H9 (cell line): Measurements from ENCODE around the gene MYMX. TPM values are rescaled to one million over a fixed set of nuclear protein-coding genes. Genes with fewer than 3 reads are reported as not detected.

Experiments used
- DNase-seq: peaks from one replicate; pipeline ENCODE4 v3.0.0-alpha.2; 2017
- H2AFZ ChIP-seq: one replicate; pipeline ENCODE4 v1.6.1; 2013; ENCODE audit warnings: mild to moderate bottlenecking, low read length, control low read depth, moderate library complexity
- H2AK5ac ChIP-seq: 2 replicates; pipeline ENCODE4 v1.6.1; 2013; ENCODE audit warnings: low read length, control low read depth, mixed read lengths; ENCODE audit not compliant: insufficient read length
- H2BK120ac ChIP-seq: one replicate; pipeline ENCODE4 v1.6.1; 2013; ENCODE audit warnings: low read depth, mild to moderate bottlenecking, low read length, control low read depth, inconsistent platforms; ENCODE audit not compliant: poor library complexity, severe bottlenecking
- H2BK12ac ChIP-seq: 2 replicates; pipeline ENCODE4 v1.6.1; 2013; ENCODE audit warnings: low read length, control low read depth, mixed read lengths, low read depth; ENCODE audit not compliant: insufficient read length
- H2BK15ac ChIP-seq: 2 replicates; pipeline ENCODE4 v1.6.1; 2013; ENCODE audit warnings: low read depth, low read length, control low read depth
- H2BK20ac ChIP-seq: one replicate; pipeline ENCODE4 v1.6.1; 2013; ENCODE audit warnings: low read depth, mild to moderate bottlenecking, low read length, control low read depth, inconsistent platforms; ENCODE audit not compliant: poor library complexity, severe bottlenecking
- H2BK5ac ChIP-seq: 2 replicates; pipeline ENCODE4 v1.6.1; 2013; ENCODE audit warnings: low read length, control low read depth, mixed read lengths; ENCODE audit not compliant: insufficient read length
- H3K14ac ChIP-seq: 2 replicates; pipeline ENCODE4 v1.6.1; 2013; ENCODE audit warnings: low read length, control low read depth; ENCODE audit not compliant: insufficient read depth
- H3K18ac ChIP-seq: 2 replicates; pipeline ENCODE4 v1.6.1; 2013; ENCODE audit warnings: low read depth, mild to moderate bottlenecking, mixed read lengths, low read length, control low read depth; ENCODE audit not compliant: insufficient read length
- H3K23ac ChIP-seq: 2 replicates; pipeline ENCODE4 v1.6.1; 2013; ENCODE audit warnings: low read length, control low read depth, mixed read lengths, low read depth; ENCODE audit not compliant: insufficient read length
- H3K23me2 ChIP-seq: 2 replicates; pipeline ENCODE4 v1.6.1; 2013; ENCODE audit warnings: low read depth, mild to moderate bottlenecking, mixed read lengths, low read length, control low read depth; ENCODE audit not compliant: insufficient read length, poor library complexity, severe bottlenecking
- H3K27ac ChIP-seq: 2 replicates; pipeline ENCODE4 v1.5.1; 2013; ENCODE audit warnings: low read length, control low read depth, mixed read lengths, low read depth; ENCODE audit not compliant: insufficient read length
- H3K27me3 ChIP-seq: 2 replicates; pipeline ENCODE4 v1.6.1; 2013; ENCODE audit warnings: low read length, control low read depth, inconsistent platforms; ENCODE audit not compliant: insufficient read depth
- H3K4ac ChIP-seq: 2 replicates; pipeline ENCODE4 v1.6.1; 2013; ENCODE audit warnings: low read depth, mild to moderate bottlenecking, control low read depth, inconsistent platforms, low read length, moderate library complexity
- H3K4me1 ChIP-seq: 2 replicates; pipeline ENCODE4 v1.6.1; 2013; ENCODE audit warnings: low read length, control low read depth, inconsistent platforms; ENCODE audit not compliant: insufficient read depth
- H3K4me2 ChIP-seq: 2 replicates; pipeline ENCODE4 v1.6.1; 2013; ENCODE audit warnings: low read length, control low read depth, mixed read lengths; ENCODE audit not compliant: insufficient read length, insufficient read depth
- H3K56ac ChIP-seq: 2 replicates; pipeline ENCODE4 v1.6.1; 2013; ENCODE audit warnings: low read depth, mild to moderate bottlenecking, mixed read lengths, low read length, control low read depth; ENCODE audit not compliant: insufficient read length
- H3K79me1 ChIP-seq: 2 replicates; pipeline ENCODE4 v1.6.1; 2013; ENCODE audit warnings: low read depth, mild to moderate bottlenecking, moderate library complexity, low read length, control low read depth, inconsistent platforms; ENCODE audit not compliant: insufficient read depth, poor library complexity, severe bottlenecking
- H3K79me2 ChIP-seq: 2 replicates; pipeline ENCODE4 v1.6.1; 2013; ENCODE audit warnings: low read length, control low read depth, inconsistent platforms; ENCODE audit not compliant: insufficient read depth
- H3K9ac ChIP-seq: 2 replicates; pipeline ENCODE4 v1.6.1; 2013; ENCODE audit warnings: low read length, control low read depth, mixed read lengths; ENCODE audit not compliant: insufficient read length; ENCODE audit errors: extremely low read depth
- H3K9me3 ChIP-seq: one replicate; pipeline ENCODE4 v1.6.1; 2013; ENCODE audit warnings: low read depth, low read length, inconsistent platforms; ENCODE audit not compliant: control insufficient read depth
- H3T11ph ChIP-seq: one replicate; pipeline ENCODE4 v1.6.1; 2013; ENCODE audit warnings: mild to moderate bottlenecking, low read length, control low read depth, inconsistent platforms
- H4K20me1 ChIP-seq: one replicate; pipeline ENCODE4 v1.6.1; 2013; ENCODE audit not compliant: control insufficient read depth, insufficient read length, insufficient read depth
- H4K5ac ChIP-seq: 2 replicates; pipeline ENCODE4 v1.6.1; 2013; ENCODE audit warnings: low read depth, mild to moderate bottlenecking, mixed read lengths, low read length, control low read depth; ENCODE audit not compliant: insufficient read length
- H4K8ac ChIP-seq: replicated peaks from 2 replicates; pipeline ENCODE4 v1.6.1; 2013; ENCODE audit warnings: low read length, control low read depth, mixed read lengths, low read depth; ENCODE audit not compliant: insufficient read length
- H4K91ac ChIP-seq: 2 replicates; pipeline ENCODE4 v1.6.1; 2013; ENCODE audit warnings: low read depth, mild to moderate bottlenecking, moderate library complexity, mixed read lengths, low read length, control low read depth; ENCODE audit not compliant: insufficient read length
- H3K27ac Mint-ChIP-seq, 3 experiments: 2 replicates in 2 of 3; 3 replicates in 1 of 3; pipeline ENCODE4 v1.8.0; 2020 to 2021; ENCODE audit warnings: mixed read lengths in 3 of 3, mild to moderate bottlenecking in 1 of 3, moderate library complexity in 1 of 3
- H3K27me3 Mint-ChIP-seq: 2 replicates; pipeline ENCODE4 v1.8.0; 2021; ENCODE audit warnings: low read depth, mild to moderate bottlenecking, moderate library complexity, mixed read lengths
- H3K36me3 Mint-ChIP-seq, 3 experiments: 2 replicates in 2 of 3; 3 replicates in 1 of 3; pipeline ENCODE4 v1.8.0; 2020 to 2021; ENCODE audit warnings: low read depth in 3 of 3, mixed read lengths in 3 of 3; ENCODE audit not compliant: insufficient read depth in 1 of 3
- H3K4me1 Mint-ChIP-seq, 2 experiments: 2 replicates each; pipeline ENCODE4 v1.8.0; 2020; ENCODE audit warnings: mixed read lengths in 2 of 2
- H3K4me3 Mint-ChIP-seq, 2 experiments: 2 replicates in 1 of 2; 3 replicates in 1 of 2; pipeline ENCODE4 v1.8.0; 2020 to 2021; ENCODE audit warnings: mild to moderate bottlenecking in 2 of 2, mixed read lengths in 2 of 2, moderate library complexity in 1 of 2
- H3K9me3 Mint-ChIP-seq, 2 experiments: 2 replicates in 1 of 2; 3 replicates in 1 of 2; pipeline ENCODE4 v1.8.0; 2020; ENCODE audit warnings: mild to moderate bottlenecking in 2 of 2, mixed read lengths in 2 of 2, moderate library complexity in 1 of 2
- WGBS: extraction: QIAGEN DNeasy Blood & Tissue Kit; methylation state at CpG from one replicate; pipeline ENCODE4 v1.1.7; 2013; ENCODE audit warnings: missing lambda C conversion rate, low lambda C conversion rate, mixed read lengths; ENCODE audit not compliant: insufficient read length; ENCODE audit errors: extremely low coverage; 5-methylcytosine and 5-hydroxymethylcytosine counted together
- long read RNA-seq: library from polyadenylated mRNA; unstranded; transcript quantifications from one replicate; pipeline ENCODE4 v2.0.0, GENCODE V29; 2020
- total RNA-seq: library from RNA; stranded (reverse); gene quantifications from 2 replicates; pipeline ENCODE4 v1.2.1, GENCODE V29; 2021
- TF ChIP-seq, protein P1 (sequence below): fragments of 200-600 bp; sonication (generic); conservative IDR thresholded peaks from 3 replicates; pipeline ENCODE4 v1.8.0; 2021; ENCODE audit warnings: antibody characterized with exemption, mild to moderate bottlenecking

Gene MYMX
- total RNA-seq, result 1.1 and 1.8 TPM in 2 replicates
- long read RNA-seq, partial matches to known transcripts, result 0 of 1 reads
- long read RNA-seq, other reads (novel, unspliced or antisense), result 1 of 1 reads

DNA sequence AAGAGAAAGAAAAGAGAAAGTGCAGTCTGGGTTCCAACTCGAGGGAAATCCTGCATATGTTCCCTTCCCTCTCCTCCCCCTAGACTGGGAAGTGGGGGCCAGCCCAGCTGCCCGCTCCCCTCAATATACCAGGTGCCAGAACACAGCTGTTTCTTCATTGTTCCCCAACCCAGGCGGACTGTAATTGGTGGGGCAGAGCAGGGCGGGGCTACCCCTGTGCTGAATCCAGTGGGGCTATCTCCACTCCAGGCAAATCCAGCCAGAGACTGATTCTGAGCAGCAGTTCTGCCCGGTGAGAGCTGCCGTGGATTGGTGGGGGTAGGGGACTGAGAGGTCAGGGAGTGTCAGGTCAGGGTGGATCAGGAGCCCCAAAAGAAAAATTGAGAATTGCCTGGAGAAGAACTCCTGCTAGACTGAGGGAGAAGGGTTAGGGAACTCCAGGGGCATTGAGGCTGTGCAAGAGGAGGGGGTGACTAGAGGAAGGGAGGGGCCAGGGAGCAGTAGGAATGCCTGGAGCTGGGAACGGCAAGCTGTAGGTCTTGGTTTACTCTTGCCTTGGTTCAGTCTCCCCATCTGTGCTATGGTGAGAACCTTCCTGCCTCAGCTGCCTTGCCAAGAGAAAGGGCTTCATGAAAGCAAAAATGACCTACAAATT lies at the start of gene MYMX:
Gene MYMX, plus strand, starts transcription at position 250 of the 655 bp plus-strand sequence. CDS start 546 bp downstream, outside the sequence.
- no peaks in the 10 kb centered on the region for H3K27me3 ChIP-seq
- H3K27ac ChIP-seq, result no peak within 1 kb of the TSS
- Mint-ChIP-seq H3K9me3 (no peaks in the 10 kb centered on the region), H3K4me1 (peaks cover 38 to 39% of the 10 kb centered on the region in 2 experiments), H3K4me3 (peak within 1 kb of the TSS; percentile 33 to 70), H3K36me3 (peaks cover 0 to 3% (median 0%) of the 10 kb centered on the region in 3 experiments; a peak in 2 of 7 replicates), H3K27ac (peak within 1 kb of the TSS; percentile 58 to 100 (median 67); a peak in 4 of 7 replicates), H3K27me3 (peaks cover 4% of the 10 kb centered on the region)
- H3K18ac ChIP-seq, result no peak within 1 kb of the TSS
- no CpG with 5 or more reads among the region's 7 CpGs for WGBS
- peaks cover 8% of the 10 kb centered on the region for H3K23me2 ChIP-seq
- H3K4me1 ChIP-seq, result peaks cover 16% of the 10 kb centered on the region; the same call in 1 of the 2 replicates
- peak; percentile 72 for DNase-seq
- no peak within 1 kb of the TSS for H2BK20ac ChIP-seq
- no peak within 1 kb of the TSS for H2BK15ac ChIP-seq
- H3K4me2 ChIP-seq, result peak within 1 kb of the TSS; percentile 1
- H3K9me3 ChIP-seq, result no peaks in the 10 kb centered on the region
- H3K9ac ChIP-seq, result peak within 1 kb of the TSS; percentile 1
- no peak within 1 kb of the TSS for H4K91ac ChIP-seq
- no peaks in the 10 kb centered on the region for H3K79me2 ChIP-seq
- no peak within 1 kb of the TSS; the same call in 1 of the 2 replicates for H3K14ac ChIP-seq
- no peaks in the 10 kb centered on the region for H3K79me1 ChIP-seq
- no peak within 1 kb of the TSS for H2AFZ ChIP-seq
- no peak within 1 kb of the TSS for H3K4ac ChIP-seq
- no peak within 1 kb of the TSS for H4K8ac ChIP-seq
- no peak within 1 kb of the TSS for H2AK5ac ChIP-seq
- H3K23ac ChIP-seq, result no peak within 1 kb of the TSS
- TF ChIP-seq, protein P1, sequence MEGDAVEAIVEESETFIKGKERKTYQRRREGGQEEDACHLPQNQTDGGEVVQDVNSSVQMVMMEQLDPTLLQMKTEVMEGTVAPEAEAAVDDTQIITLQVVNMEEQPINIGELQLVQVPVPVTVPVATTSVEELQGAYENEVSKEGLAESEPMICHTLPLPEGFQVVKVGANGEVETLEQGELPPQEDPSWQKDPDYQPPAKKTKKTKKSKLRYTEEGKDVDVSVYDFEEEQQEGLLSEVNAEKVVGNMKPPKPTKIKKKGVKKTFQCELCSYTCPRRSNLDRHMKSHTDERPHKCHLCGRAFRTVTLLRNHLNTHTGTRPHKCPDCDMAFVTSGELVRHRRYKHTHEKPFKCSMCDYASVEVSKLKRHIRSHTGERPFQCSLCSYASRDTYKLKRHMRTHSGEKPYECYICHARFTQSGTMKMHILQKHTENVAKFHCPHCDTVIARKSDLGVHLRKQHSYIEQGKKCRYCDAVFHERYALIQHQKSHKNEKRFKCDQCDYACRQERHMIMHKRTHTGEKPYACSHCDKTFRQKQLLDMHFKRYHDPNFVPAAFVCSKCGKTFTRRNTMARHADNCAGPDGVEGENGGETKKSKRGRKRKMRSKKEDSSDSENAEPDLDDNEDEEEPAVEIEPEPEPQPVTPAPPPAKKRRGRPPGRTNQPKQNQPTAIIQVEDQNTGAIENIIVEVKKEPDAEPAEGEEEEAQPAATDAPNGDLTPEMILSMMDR, result no peak
- no peak within 1 kb of the TSS for H2BK5ac ChIP-seq
- no peak within 1 kb of the TSS for H2BK12ac ChIP-seq
- no peak within 1 kb of the TSS for H2BK120ac ChIP-seq
- H4K5ac ChIP-seq, result no peak within 1 kb of the TSS
- no peak within 1 kb of the TSS for H3T11ph ChIP-seq
- H4K20me1 ChIP-seq, result no peaks in the 10 kb centered on the region
- no peak within 1 kb of the TSS for H3K56ac ChIP-seq
